ENCODE results near the gene BLOC1S5. TPM values are rescaled to one million over a fixed set of nuclear protein-coding genes. Genes with fewer than 3 reads are reported as not detected.

BLOC1S5 gene
- polyA plus RNA-seq, 1 experiment, result 3.3 TPM

DNA sequence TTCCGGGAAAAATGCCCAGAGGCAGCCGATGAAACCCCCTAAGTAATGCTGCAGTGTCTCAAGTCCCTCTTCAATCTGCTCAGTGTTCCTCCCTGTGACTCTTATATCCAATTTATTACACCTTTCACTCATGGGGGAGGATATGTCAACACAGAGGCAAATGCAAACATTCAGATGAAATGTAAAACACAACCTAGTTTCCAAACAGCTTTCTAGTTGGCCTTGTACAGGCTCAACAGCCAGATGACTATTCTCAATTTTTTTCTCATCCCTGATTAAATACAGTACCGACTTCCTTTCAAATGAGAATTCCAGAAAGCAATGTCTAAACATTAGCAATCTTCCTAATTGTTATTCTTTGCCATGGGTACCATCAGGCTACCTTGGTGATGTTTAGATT lies 65.0 kb downstream of the BLOC1S5 start:
- TF ChIP-seq, protein P1, sequence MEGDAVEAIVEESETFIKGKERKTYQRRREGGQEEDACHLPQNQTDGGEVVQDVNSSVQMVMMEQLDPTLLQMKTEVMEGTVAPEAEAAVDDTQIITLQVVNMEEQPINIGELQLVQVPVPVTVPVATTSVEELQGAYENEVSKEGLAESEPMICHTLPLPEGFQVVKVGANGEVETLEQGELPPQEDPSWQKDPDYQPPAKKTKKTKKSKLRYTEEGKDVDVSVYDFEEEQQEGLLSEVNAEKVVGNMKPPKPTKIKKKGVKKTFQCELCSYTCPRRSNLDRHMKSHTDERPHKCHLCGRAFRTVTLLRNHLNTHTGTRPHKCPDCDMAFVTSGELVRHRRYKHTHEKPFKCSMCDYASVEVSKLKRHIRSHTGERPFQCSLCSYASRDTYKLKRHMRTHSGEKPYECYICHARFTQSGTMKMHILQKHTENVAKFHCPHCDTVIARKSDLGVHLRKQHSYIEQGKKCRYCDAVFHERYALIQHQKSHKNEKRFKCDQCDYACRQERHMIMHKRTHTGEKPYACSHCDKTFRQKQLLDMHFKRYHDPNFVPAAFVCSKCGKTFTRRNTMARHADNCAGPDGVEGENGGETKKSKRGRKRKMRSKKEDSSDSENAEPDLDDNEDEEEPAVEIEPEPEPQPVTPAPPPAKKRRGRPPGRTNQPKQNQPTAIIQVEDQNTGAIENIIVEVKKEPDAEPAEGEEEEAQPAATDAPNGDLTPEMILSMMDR (IDR thresholded peaks at IDR 0.05; ENCODE audit: insufficient read depth, low read depth, low read length), result no peak
- H3K36me3 ChIP-seq (ENCODE audit: control insufficient read depth, insufficient read depth, low read length), result no peaks in the 10 kb centered on the region
- DNase-seq (ENCODE audit: low read depth), result no peak
- no peak overlapping the region for H3K4me3 ChIP-seq (ENCODE audit: low read depth, low read length)
- POLR2A ChIA-PET, result interaction anchor here (0.6 kb wide), 1 partner anchor 85 kb away, joined by 3 read pairs; no protein-coding TSS in a partner anchor
- no peaks in the 10 kb centered on the region for H3K27me3 ChIP-seq (ENCODE audit: control insufficient read depth, insufficient read depth, low read length)
- CTCF ChIA-PET, result interaction anchor here (1.2 to 1.7 kb wide), 2 partner anchors 276 to 300 kb away, joined by 3 to 4 read pairs; no protein-coding TSS in a partner anchor

DNA sequence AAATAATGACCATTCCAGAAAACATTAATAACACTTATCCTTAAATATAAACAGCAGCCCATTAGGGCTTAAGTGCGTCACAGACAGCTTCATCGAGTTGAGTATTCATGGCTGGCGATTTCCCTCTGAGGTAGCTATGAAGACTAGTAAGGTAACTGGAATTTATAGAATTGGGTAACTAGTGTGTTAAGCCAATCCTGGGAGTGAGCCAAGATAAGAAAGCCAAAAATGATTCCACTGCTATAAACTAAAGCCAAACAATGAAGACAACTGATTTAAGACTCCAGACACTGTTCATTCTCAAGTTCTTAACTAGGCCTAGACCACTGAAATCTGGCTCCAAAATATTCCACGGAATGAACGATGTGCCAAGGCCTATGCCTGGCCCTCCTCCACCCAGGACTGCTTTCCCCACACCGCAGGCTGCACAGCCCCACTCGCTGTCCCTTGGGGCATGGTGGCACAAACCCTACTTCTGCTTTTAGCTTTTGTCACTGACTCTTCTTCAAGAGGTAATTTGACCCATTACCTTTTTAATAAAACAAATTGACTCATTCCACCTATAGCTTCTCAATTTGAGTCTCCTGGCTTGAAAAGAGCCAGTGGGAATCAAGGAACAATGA lies 66.0 kb downstream of the BLOC1S5 start:
- POLR2A ChIA-PET, result no interaction called here
- no peak for DNase-seq (ENCODE audit: low read depth)
- TF ChIP-seq, protein P1 (IDR thresholded peaks at IDR 0.05; ENCODE audit: insufficient read depth, low read depth, low read length), result no peak
- CTCF ChIA-PET, result interaction anchor here (1.0 to 1.7 kb wide), 4 partner anchors 13 to 299 kb away, joined by 3 to 4 read pairs (median 3); no protein-coding TSS in a partner anchor
- Histone ChIP-seq H3K27me3 (ENCODE audit: control insufficient read depth, insufficient read depth, low read length) (no peaks in the 10 kb centered on the region), H3K4me3 (ENCODE audit: low read depth, low read length) (no peak overlapping the region), H3K36me3 (ENCODE audit: control insufficient read depth, insufficient read depth, low read length) (no peaks in the 10 kb centered on the region)

DNA sequence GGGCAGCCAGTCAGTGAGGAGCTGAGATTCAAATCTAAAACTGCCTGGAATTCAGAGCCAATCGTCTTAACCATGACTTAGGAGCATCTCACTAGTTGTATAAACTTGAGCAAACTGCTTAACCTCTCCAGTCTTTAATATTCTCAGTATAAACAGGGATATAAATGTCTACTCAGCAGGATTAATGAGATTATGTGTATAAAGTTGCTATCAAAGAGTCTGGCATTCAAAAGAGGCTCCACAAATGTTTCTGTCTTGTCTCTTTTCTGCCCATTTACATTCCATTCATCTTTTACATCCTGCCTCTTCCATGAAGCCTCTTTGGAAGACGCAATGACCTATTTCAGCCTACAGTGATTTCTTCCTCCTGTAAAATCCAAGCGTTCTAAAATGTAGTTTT lies 66.9 kb downstream of the BLOC1S5 start:
- TF ChIP-seq, protein P1 (IDR thresholded peaks at IDR 0.05; ENCODE audit: insufficient read depth, low read depth, low read length), result no peak
- DNase-seq (ENCODE audit: low read depth), result no peak
- CTCF ChIA-PET, result interaction anchor here (1.0 to 2.1 kb wide), 4 partner anchors 61 to 279 kb away, joined by 3 to 13 read pairs (median 4); no protein-coding TSS in a partner anchor
- POLR2A ChIA-PET, result no interaction called here
- Histone ChIP-seq H3K36me3 (ENCODE audit: control insufficient read depth, insufficient read depth, low read length) (no peaks in the 10 kb centered on the region), H3K27me3 (ENCODE audit: control insufficient read depth, insufficient read depth, low read length) (no peaks in the 10 kb centered on the region), H3K4me3 (ENCODE audit: low read depth, low read length) (no peak overlapping the region)

DNA sequence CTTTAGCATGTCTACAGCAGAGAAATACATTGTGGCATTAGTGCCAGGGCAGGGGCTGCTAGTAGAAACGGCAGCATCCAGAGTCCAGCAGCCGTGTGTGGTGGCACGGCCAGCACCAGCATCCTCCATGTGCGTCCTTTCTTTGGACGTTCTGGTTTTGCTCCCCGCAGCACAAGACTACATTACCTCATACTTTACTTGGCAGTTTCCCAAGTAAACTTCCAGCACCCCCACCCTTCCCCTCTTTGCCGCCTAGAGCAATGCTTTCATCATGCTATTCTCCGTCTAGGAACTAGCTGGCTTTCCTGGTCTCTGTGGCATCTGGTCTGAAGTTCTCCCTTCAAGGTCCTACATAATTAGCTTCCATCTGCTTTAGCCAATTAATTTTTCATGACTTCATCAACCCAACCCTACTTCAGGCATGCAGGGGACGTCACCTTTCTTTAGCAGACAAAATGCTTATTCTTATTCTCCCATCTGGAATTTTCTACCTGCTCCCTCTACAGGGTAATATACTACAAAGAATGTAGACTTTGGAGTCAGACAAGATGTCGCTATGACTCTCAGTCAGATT lies 67.6 kb downstream of the BLOC1S5 start:
- POLR2A ChIA-PET, result no interaction called here
- CTCF ChIA-PET, result interaction anchor here (1.0 to 2.1 kb wide), 4 partner anchors 8 to 278 kb away, joined by 3 to 13 read pairs (median 5); no protein-coding TSS in a partner anchor
- Histone ChIP-seq H3K27me3 (ENCODE audit: control insufficient read depth, insufficient read depth, low read length) (no peaks in the 10 kb centered on the region), H3K36me3 (ENCODE audit: control insufficient read depth, insufficient read depth, low read length) (no peaks in the 10 kb centered on the region), H3K4me3 (ENCODE audit: low read depth, low read length) (no peak overlapping the region)
- TF ChIP-seq, protein P1 (IDR thresholded peaks at IDR 0.05; ENCODE audit: insufficient read depth, low read depth, low read length), result no peak
- DNase-seq (ENCODE audit: low read depth), result no peak

DNA sequence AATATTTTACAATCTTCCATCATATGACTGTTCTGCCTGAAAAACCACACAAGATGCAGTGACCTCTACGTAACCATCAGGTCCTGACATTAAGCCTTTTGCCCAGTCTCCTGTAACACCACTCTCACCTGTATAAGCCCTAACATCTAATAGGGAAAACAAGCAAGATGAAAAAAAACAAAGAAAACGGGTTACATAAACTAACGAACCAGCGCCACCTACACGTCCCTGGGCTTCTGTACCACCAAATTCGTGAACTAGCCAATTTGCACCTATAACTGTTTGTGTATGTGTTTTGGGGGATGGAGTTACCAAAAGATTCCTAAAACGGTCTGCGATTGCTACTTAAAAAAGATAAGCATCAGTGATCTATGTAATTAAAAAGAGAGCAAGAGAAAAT lies 70.2 kb downstream of the BLOC1S5 start:
- no peak for DNase-seq (ENCODE audit: low read depth)
- ChIA-PET CTCF (interaction anchor here (3.0 kb wide), 1 partner anchor 272 kb away, joined by 40 read pairs; no protein-coding TSS in a partner anchor), POLR2A (no interaction called here)

More for the DNA sequence above, 70.2 kb downstream of the BLOC1S5 start:
- H3K4me3 ChIP-seq (ENCODE audit: low read depth, low read length), result no peak overlapping the region
- H3K27me3 ChIP-seq (ENCODE audit: control insufficient read depth, insufficient read depth, low read length), result no peaks in the 10 kb centered on the region
- no peaks in the 10 kb centered on the region for H3K36me3 ChIP-seq (ENCODE audit: control insufficient read depth, insufficient read depth, low read length)
- TF ChIP-seq, protein P1 (IDR thresholded peaks at IDR 0.05; ENCODE audit: insufficient read depth, low read depth, low read length), result no peak

All from BJ (cell line).